Activated T-cell treated with anti-CD3 and anti-CD28 coated beads, Interleukin-2, amount 50 U/mL, for 1 hour (primary cell): ENCODE data around the gene LENEP.

Source experiments
- DNase-seq: peaks from one replicate; pipeline ENCODE4 v3.0.0-alpha.2; 2020

The LENEP gene

GRCh38 chr1:154999571-155000410, 6.4 kb downstream of the LENEP start:
- peak; percentile 48 for DNase-seq

GRCh38 chr1:155000411-155000725, 7.0 kb downstream of the LENEP start:
- peak; percentile 51 for DNase-seq

DNA sequence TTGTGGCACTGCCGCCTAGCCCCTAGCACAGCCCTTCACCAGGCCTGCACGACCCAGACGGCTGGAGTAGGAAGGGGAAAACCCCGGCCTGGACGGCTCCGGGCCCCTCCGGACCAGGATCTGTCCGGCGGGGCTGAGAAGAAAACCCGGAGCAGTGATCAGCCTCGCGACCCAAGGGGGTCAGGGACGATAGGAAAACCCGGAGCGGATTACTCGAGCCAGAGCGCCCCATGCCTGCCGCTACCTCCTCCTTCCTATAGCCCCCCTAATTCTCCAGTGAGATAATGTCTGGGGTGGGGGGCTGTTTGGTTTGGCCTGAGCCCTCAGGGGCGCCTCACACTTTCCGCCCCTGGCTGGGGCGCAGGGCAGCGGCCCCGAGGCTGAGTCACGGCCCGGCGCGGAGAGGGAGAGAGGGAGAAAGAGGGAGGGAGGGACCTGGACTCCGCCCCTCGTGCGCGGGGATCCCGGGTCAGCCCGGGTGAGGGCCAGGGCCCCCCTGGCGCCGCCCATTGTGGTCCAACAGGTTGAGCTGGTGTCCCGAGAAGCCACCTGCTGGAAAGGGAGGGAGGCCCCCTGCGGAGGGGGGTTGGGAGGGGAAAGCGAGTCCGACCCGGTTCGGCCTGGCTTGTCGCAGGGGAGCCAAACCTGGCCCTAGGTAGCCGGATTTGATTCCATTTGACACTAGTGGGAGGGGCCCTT, 7.5 kb downstream of the LENEP start:
- DNase-seq, result peak; percentile 86

DNA sequence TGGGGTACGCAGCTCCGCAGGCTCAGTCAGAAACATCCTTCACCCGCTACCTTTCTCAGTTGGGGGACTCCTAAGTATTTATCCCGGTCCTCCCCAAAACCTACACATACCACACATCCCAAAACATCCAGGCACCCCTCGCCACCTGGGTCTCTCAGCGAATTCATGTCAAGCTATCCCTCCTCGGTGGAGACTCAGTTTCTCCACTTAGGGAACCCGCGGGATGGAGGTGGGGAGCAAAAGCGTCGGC, 8.0 kb downstream of the LENEP start:
- DNase-seq, result no peak

GRCh38 chr1:155001675-155002463, 8.5 kb downstream of the LENEP start:
- DNase-seq, result peak; percentile 94

GRCh38 chr1:155002464-155003226, 9.3 kb downstream of the LENEP start, which contains the start of gene ZBTB7B:
Gene ZBTB7B, plus strand, starts transcription at chr1:155002802. Its CDS starts 11,859 bp downstream, at chr1:155014661.
- DNase-seq, result no peak

GRCh38 chr1:155003227-155003765, 9.9 kb downstream of the LENEP start:
- DNase-seq, result no peak

DNA sequence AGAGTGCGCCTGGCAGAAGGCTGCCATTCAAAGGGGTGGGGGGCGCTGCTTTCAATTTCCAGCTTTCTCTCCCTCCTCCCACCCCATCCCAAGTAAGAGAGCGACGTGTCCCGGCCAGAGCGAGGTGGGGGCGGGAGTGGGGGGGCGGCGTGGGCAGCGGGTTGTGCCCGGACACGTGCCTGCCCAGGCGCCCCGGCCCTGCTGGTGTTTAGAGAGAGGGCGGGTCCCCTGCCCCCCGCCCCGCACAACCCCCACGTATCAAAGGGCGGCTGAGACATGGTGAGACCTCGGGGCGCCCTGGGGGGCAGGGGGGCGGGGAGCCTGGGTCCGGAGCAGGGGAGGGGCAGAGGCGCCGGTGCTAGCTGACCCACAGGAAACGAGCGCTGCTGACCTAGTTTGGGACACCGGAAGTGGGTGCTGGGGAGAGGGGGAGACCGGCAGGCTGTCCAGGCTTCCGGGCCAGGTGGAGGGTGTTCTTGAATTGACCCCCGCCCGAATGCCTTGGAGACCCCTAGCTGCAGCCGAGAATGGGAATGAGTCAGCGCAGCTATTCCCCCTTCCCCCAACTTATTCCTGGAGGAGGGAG, 10.5 kb downstream of the LENEP start:
- DNase-seq, result no peak

- DNase-seq, result no peak
Observed at GRCh38 chr1:155004352-155005075, 11.1 kb downstream of the LENEP start.

GRCh38 chr1:155005076-155006011, 12.0 kb downstream of the LENEP start:
- no peak for DNase-seq

GRCh38 chr1:155006601-155007101, 13.3 kb downstream of the LENEP start:
- no peak for DNase-seq

- no peak for DNase-seq
Observed at GRCh38 chr1:155007251-155007828, 14.0 kb downstream of the LENEP start.

- DNase-seq, result peak; percentile 50
Observed at GRCh38 chr1:155008015-155008941, 14.9 kb downstream of the LENEP start.

DNA sequence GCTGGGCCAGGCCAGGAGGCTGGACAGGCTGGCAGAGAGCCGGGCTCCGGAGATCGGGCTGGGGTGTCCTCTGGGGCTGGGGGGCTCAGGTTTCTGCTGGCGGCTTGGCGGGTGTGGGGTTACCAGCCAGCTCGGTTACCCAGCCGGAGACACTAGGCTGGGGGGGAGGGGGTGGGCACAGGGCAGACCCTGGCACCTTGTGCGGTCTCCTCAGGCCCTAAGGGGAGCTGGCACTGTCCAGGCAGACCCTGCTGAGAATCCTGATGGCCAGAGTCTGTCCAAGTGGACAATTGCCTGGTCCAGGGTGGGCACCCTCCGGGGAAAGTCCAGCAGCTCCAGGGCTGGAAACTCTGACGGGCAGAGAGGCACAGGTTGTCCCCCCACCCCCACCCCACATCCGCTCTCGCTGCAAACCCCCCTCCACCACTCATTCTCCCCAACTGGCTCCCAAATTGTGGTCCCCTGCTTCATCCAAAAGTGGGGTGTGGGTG, 15.9 kb downstream of the LENEP start:
- peak; percentile 43 for DNase-seq

DNA sequence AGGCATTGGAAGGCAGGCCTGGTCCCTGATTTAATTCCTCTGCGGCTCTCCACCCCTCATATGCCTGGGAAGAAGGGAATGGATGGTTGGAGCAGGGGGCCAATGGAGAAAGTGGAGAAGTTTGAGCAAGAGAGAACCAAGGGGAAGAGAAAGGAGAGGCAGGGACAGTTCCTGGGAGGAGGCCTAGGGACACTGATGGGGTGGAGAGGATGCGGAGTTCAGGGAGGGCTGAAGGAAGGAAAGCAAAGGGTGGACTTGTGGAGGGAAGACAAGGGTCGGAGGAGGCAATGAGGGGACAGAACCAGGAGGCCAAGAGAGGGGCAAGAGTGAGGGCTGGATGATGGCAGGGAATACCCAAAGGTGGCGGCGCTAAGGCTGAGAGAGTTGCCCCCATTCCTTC, 16.4 kb downstream of the LENEP start:
- DNase-seq, result no peak

GRCh38 chr1:155010211-155010918, 17.0 kb downstream of the LENEP start:
- DNase-seq, result no peak

- DNase-seq, result no peak
Observed at GRCh38 chr1:155011004-155011416, 17.6 kb downstream of the LENEP start.
